COLO829 (cell line): ENCODE results near the gene LNPEP.
"Not testable (repeated sequence)": the region's sequence is repeated elsewhere in the genome, so short reads cannot be mapped to it uniquely, and the experiment has no call there.

ENCODE experiments used
- DNase-seq: peaks from one replicate; pipeline ENCODE4 v3.0.0; 2012; ENCODE audit warnings: low spot score

LNPEP gene

DNA sequence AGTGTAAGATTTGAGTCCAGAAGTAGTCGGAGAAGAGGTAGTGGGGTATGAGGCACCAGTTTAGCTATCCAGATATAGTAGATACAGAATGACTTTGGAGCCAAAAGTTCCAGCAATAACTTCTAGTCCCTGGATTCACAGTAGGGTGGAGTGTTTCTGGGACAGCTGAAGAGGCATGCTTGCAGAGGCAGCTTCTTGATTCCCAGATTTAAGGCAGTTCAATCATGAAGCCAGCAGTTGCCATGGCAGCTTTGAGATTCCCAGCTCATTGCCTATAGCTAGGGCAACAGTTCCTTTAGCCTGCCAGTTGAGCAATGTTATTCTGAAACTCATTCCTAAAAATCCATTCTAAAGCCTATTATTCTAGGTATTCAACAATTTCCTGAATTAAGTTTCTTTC lies 127.4 kb downstream of the LNPEP start:
- DNase-seq: no peak

DNA sequence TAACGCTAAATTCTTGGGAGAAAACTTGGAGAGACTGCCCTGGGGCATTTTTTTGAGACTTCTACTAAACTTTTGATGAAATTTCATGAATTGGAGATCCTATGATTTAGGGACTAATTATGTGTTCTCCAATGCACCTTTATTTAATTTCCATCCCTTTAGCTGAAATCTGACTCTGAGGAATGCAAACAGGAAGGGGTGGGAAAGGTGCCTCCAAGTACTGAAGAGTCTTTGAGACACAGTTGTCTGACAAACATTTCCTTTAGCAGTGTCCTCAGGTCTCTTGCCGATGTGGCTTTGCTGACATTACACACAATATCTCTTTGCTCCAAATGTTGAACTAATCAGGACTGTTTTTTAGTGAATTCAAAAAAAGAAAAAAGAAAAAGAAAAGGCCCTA lies 129.6 kb downstream of the LNPEP start:
- DNase-seq: no peak

DNA sequence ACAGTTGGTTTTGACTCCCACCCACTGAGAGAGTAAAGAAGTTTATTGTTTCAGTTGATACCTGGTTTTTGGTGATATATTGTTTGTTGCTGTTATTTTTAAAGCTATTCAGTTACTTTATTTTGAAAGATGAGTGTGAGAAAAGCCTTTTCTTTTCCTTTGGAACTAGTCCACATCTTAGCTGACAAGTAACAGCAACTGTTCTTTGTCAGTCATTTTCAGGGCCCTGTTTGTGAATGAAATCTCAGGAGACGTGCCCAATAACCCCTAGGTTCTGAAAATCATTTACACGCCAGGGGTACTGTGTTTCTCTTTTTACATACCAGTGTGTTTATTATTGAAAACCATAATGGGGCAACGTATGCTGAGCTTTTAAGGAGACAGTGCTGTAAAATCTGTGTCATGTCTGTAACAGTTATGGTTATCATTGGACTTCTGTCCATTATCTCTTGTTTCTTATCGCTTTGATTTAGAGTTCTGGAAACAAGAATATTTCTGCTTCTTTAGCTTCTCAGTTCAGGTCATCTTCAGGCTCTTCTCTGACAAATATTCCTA lies 131.5 kb downstream of the LNPEP start:
- DNase-seq: no peak

DNA sequence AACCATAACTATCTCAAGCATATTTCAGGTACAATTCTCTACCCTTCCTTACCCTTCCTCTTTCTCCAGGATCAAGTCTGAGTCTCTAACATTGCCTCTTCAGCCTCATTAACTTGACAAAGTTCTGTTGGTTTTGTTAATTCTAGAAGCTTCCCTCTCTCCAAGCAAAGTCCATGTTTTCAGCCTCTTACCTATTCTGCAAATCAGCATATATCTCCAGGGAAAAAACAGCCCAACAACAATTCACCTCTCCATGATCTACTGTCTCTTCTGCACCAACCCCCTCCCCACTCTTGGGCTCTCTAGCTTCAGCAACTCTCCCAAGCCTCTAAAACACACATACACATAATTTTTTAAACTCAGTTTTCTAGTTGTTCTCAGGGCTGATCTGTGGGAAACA lies 134.4 kb downstream of the LNPEP start:
- no peak for DNase-seq

DNA sequence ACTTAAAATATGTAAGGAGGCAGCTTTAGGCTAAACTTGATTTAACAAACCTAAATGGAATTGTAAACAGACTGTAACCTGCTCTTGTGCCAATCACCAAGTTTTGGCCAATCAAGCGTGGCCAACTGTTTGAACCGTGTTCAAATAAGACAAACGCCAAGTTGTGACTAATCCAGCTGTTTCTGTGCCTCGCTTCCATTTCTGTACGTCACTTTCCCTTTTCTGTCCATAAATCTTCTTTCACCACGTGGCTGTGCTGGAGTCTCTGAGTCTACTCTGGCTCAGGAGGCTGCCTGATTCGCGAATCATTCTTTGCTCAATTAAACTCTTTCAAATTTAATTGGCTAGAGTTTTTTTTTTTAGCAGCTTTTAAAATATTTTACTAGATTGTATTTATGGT lies 135.2 kb downstream of the LNPEP start:
- DNase-seq: no peak

DNA sequence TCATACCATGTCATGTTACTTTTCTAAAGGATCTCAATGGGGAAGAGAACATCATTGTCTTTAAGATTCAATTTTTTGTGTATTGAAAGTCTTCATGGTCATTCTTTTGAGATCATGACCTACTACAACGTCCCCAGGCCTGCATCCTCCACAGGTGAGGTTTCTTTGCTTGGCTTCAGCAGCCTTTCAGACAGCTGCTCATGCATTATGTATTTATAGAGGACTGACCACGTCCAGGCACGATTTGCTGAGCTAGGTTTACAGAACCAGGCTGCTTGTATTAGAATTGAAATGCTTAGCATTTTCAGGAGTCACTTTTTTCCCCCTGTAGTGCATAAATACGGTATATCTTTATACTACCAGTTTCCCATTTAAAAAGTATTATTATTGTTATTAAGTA lies 136.1 kb downstream of the LNPEP start:
- no peak for DNase-seq

DNA sequence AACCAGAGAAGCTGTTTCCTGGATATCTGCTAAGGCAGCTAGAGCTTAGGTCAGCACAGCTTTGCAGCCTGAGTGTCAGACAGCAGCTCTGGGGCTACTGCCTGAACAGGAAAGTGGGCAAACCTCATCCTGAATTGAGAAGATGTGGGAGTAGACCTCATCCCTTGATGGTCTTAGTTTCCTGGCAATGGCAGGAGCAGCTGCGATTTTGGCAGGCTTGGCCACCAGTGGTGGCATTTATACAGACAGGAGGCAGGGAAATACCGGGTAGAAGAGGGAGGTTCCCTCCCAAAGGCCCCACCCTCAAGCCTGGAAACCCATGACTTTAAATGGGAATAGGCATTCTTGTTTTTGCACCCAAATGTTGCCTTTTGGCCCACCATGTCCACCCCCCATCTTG lies 136.8 kb downstream of the LNPEP start:
- no peak for DNase-seq

DNA sequence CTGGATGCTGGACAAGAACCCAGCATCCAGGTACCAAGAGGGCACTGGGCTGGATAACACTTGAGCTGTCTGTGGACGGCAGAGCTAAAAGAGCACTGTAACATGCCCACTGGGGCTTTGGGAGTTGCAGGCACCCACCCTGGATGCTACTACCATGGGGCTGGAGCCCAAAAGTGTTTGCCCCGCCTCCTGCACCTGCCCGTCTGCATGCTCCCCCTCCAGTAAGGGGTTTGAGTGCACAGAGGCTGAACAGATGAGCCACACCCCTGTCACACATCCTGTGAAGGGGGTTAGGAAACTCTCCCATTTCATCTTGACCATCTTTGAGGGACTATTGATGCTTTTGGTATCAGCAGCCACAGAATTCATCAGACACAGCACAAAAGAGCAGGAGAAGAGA lies 137.5 kb downstream of the LNPEP start:
- no peak for DNase-seq

DNA sequence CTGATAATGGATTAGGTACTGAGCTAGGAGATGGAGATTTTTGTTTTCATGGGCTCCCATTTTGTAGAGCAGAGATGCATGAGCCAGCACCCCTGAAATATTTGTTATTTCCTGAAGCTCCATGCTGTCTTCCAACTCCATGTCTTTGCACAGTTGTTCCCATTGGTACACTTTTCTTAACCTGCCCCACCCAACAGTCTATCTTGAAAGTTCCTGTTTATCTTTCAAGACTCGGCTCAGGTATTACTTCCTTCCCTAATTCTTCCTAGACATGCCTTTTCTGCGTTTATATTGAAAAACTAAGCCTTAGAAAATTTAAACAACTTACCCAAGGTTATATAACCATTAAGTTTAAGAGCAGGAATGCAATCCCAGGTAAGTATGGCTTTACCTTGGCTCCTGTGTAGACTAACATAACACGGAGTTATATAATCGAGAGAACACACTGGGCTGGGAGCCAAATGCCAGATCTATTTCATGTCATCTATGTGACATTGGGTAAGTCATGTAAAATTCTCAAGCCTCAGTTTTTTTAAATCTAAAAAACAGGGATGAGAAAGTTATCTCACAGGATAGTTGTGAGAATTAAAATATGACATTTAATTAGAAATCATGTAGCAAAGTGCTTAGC lies 139.1 kb downstream of the LNPEP start:
- no peak for DNase-seq

DNA sequence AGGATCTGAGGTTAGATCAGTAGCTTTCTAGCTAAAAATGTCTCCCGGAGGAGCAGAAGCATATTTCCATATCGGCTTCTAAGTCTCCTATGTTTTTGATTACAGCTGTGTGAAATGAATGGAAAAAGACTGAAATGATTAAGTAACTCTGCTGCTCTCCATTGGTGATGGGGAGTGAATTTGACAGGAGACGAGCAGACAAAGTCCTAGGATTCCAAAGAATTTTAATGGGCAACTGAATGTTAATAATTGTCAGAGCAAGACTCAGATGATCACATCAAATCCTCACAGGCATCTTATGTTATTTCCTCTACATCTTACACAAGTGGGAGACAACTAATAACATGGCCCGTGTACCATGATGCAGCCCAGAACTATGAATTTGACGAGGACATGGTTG lies 139.8 kb downstream of the LNPEP start:
- DNase-seq: no peak

DNA sequence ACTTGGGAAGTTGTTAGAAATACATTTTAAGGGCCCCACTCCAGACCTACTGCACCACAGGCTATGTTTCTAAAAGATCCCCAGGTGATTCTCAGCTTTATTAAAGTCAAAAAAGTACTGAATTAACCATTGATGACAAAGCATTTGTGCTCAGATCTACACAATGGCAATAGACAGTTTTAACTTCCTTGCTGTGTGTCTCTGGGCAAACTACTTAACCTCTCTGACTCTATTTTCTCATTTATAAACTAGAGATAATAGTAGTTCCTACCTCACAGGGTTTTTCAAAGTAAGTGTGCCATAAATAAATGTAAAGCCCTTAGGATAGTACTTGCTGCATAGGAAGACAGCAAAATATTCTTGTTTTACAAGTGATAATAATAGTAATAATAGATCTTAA lies 140.2 kb downstream of the LNPEP start:
- no peak for DNase-seq

DNA sequence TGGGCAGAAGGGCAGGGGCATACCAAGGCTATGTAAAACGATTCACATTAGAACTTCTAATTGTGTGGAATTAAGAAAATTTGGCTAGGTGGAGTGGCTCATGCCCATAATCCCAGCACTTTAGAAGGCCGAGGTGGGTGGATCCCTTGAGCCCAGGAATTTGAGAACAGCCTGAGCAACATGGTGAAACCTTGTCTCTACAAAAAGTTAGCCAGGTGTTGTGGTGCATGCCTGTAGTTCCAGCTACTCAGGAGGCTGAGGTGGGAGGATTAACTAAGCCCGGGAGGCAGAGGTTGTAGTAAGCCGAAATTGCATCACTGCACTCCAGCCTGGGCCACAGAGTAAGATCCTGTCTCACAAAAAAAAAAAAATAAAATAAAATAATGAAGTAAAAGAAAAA lies 141.4 kb downstream of the LNPEP start:
- no peak for DNase-seq

DNA sequence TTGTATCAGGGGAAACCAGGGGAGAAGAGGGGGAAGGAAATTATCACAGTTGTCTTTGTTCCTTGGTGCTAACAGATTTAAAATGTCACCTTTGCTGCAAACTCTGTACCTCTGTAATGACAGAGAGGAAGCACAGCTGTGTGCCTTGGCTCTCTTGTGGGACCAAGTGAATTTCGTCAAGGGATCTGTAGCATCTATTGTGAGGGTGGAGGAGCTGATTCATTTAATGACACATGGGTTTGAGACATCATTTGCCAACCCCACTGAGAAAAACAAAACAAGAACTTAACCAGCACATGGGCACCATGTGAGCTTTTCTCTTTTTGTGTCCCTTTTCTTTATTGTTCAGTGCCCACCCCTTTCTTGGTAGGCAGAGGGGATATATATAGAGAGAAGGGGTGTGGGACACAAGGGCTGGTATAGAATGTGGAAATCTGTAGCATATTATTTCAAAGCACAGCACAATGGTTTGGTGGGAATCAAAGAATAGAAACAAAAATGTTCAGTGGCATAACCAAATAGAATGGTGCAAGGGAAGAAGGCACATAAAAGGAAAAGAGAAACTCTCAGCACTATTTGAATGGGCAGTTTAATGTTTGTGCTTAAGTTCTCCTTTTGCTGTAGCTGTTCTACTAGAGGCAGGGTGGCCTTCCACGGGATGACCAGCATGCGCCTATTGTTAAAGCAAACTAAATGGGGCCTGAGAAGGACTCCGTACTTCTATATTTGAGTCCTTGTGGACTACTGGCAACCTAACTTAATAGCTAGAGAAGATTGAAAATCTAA lies 143.3 kb downstream of the LNPEP start:
- DNase-seq: no peak

DNA sequence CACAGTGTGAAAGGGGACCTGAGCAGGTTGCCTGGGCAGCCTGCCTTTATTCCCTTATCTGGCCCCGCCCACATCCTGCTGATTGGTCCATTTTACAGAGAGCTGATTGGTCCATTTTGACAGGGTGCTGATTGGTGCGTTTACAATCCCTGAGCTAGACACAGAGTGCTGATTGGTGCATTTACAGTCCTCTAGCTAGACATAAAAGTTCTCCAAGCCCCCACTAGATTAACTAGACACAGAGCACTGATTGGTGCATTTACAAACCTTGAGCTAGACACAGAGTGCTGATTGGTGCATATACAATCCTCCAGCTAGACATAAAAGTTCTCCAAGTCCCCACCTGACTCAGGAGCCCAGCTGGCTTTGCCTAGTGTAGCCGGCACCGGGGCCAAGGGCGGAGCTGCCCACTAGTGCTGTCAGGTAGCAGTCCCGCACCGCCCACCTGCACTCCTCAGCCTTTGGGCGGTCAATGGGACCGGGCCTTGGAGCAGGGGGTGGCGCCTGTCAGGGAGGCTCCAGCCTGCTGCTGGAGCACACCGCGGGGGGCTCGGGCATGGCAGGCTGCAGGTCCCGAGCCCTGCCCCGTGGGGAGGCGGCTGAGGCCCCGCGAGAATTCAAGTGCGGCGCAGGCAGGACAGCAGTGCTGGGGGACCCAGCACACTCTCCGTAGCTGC lies 149.0 kb downstream of the LNPEP start:
- not testable (repeated sequence) for DNase-seq

DNA sequence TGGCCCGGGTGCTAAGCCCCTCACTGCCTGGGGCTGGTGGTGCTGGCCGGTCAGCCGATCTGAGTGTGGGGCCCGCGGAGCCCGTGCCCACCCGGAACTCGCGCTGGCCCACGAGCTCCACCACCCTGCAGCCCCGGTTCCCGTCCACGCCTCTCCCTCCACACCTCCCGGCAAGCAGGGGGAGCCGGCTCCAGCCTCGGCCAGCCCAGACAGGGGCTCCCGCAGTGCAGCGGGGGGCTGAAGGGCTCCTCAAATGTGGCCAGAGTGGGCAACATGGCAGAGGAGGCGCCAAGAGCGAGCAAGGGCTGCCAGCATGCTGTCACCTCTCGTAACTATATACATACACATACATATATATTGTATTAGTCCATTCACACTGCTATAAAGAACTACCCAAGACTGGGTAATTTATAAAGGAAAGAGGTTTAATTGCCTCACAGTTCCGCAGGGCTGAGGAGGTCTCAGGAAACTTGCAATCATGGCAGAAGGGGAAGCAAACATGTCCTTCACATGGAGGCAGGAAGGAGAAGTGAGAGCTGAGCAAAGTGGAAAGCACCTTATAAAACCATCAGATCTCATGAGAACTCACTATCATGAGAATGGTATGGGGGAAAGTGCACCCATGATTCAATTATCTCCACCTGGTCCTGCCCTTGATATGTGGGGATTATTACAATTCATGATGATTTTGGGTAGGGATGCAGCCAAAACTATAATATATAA lies 149.7 kb downstream of the LNPEP start:
- no peak for DNase-seq
